HepG2 (cell line): ENCODE data around the gene TNFAIP3. TPM values are rescaled to one million over a fixed set of nuclear protein-coding genes. Genes with fewer than 3 reads are reported as not detected.

Source experiments
- ATAC-seq: fragments of 200-7000 bp; cut with Tn5 transposase; 3 replicates; pipeline ENCODE4 v1.9.1; 2020; ENCODE audit warnings: mild to moderate bottlenecking, moderate library complexity
- BruUV-seq: library from RNA; stranded (reverse); fragments of 400-500 nt; replicated peaks from 2 replicates; lab custom pipeline; 2021; lab: Mats Ljungman, UMichigan
- CTCF ChIA-PET: fragments of 300-600 bp; formaldehyde crosslinking; extraction: SDS; loops from one replicate; lab custom pipeline; 2021; ENCODE audit warnings: low total read pairs, inconsistent platforms, low intra/inter-chr PET ratio; lab: Yijun Ruan, JAX
- POLR2A ChIA-PET: fragments of 350-600 bp; sonication (Branson Sonifier 250); formaldehyde crosslinking; loops from one replicate; lab custom pipeline; 2020; ENCODE audit warnings: antibody characterized with exemption, inconsistent platforms; lab: Yijun Ruan, JAX
- DNase-seq: peaks from one replicate; pipeline ENCODE4 v3.0.0-alpha.2; 2015; ENCODE audit warnings: low spot score
- FAIRE-seq: peaks from 3 replicates; lab custom pipeline; 2011; peaks lifted over from hg19 to GRCh38; lab: Jason Lieb, UNC
- H2AFZ ChIP-seq: one replicate; pipeline ENCODE4 v1.6.1; 2011; ENCODE audit warnings: low read length, inconsistent platforms
- H3K27ac ChIP-seq: fragments of 300-600 bp; 3 replicates; pipeline ENCODE4 v1.8.0; 2011; ENCODE audit warnings: mixed run types, mild to moderate bottlenecking, mixed read lengths, low read length, inconsistent platforms; ENCODE audit not compliant: insufficient read depth; ENCODE audit errors: extremely low read length
- H3K27me3 ChIP-seq, 2 experiments: fragments of 200-600 bp in 1 of 2; 2 replicates in 1 of 2; 3 replicates in 1 of 2; pipeline versions ENCODE4 v1.6.0 to v1.8.0; 2011; ENCODE audit warnings: low read length in 2 of 2, mild to moderate bottlenecking in 2 of 2, moderate library complexity in 2 of 2, inconsistent platforms in 1 of 2; ENCODE audit not compliant: insufficient read depth in 2 of 2, control insufficient read depth in 1 of 2
- H3K36me3 ChIP-seq, 2 experiments: fragments of 200-600 bp in 1 of 2; replicated peaks in 1 of 2; 2 replicates in 1 of 2; 3 replicates in 1 of 2; pipeline versions ENCODE4 v1.5.1 to v1.8.0; 2011; ENCODE audit warnings: low read length in 2 of 2, inconsistent platforms in 1 of 2; ENCODE audit not compliant: insufficient read depth in 2 of 2, control insufficient read depth in 1 of 2
- H3K4me1 ChIP-seq: 2 replicates; pipeline ENCODE4 v1.5.1; 2012; ENCODE audit warnings: low read length, inconsistent platforms; ENCODE audit not compliant: insufficient read depth
- H3K4me2 ChIP-seq: 2 replicates; pipeline ENCODE4 v1.6.0; 2011; ENCODE audit warnings: low read depth, low read length, inconsistent platforms
- H3K4me3 ChIP-seq, 3 experiments: fragments of 200-600 bp in 1 of 3; sonication (generic), shearing (Covaris generic) in 1 of 3; replicated peaks in 1 of 3; 2 replicates each; pipeline ENCODE4 v1.5.1; 2011 to 2016; ENCODE audit warnings: low read length in 3 of 3, inconsistent platforms in 2 of 3, low read depth in 2 of 3, mild to moderate bottlenecking in 2 of 3, control low read depth in 1 of 3, mixed read lengths in 1 of 3; ENCODE audit not compliant: insufficient read depth in 1 of 3
- H3K79me2 ChIP-seq: one replicate; pipeline ENCODE4 v1.6.1; 2011; ENCODE audit warnings: low read length, inconsistent platforms; ENCODE audit not compliant: insufficient read depth
- H3K9ac ChIP-seq: 2 replicates; pipeline ENCODE4 v1.6.0; 2011; ENCODE audit warnings: mild to moderate bottlenecking, low read depth, low read length, inconsistent platforms; ENCODE audit not compliant: insufficient read depth
- H3K9me3 ChIP-seq: 2 replicates; pipeline ENCODE4 v1.5.1; 2012; ENCODE audit warnings: mild to moderate bottlenecking, low read length
- H4K20me1 ChIP-seq: 2 replicates; pipeline ENCODE4 v1.6.0; 2011; ENCODE audit warnings: inconsistent platforms, mild to moderate bottlenecking, low read length, moderate library complexity; ENCODE audit not compliant: insufficient read depth
- EZH2 ChIP-seq: conservative IDR thresholded peaks from 2 replicates; pipeline ENCODE4 v1.6.1; 2012; ENCODE audit warnings: mild to moderate bottlenecking, low read depth, low read length, moderate library complexity
- GATAD2A ChIP-seq: IDR thresholded peaks from 2 replicates; pipeline ENCODE4 v1.6.1; 2016
- HOMEZ ChIP-seq: IDR thresholded peaks from 2 replicates; pipeline ENCODE4 v1.6.1; 2016; ENCODE audit warnings: low read depth
- MAFK ChIP-seq, 2 experiments: IDR thresholded peaks in 1 of 2; conservative IDR thresholded peaks in 1 of 2; 2 replicates each; pipeline ENCODE4 v1.6.1; 2011; ENCODE audit warnings: improper control_type of control experiment in 2 of 2, low read length in 2 of 2
- MLLT10 ChIP-seq: sonication (generic); formaldehyde crosslinking; IDR thresholded peaks from 2 replicates; pipeline ENCODE4 v1.4.0; 2020; ENCODE audit warnings: missing genetic modification reagents
- NFE2L2 ChIP-seq: fragments of 150-350 bp; IDR thresholded peaks from 2 replicates; pipeline ENCODE4 v1.6.1; 2014; ENCODE audit warnings: low read length
- NFIC ChIP-seq: IDR thresholded peaks from 2 replicates; pipeline ENCODE4 v1.6.1; 2012; ENCODE audit warnings: mild to moderate bottlenecking, low read length, inconsistent platforms
- NR3C1 ChIP-seq: sonication (generic); formaldehyde crosslinking; IDR thresholded peaks from 2 replicates; pipeline ENCODE4 v1.4.0; 2020; ENCODE audit warnings: missing genetic modification reagents
- RELA ChIP-seq: sonication (generic); formaldehyde crosslinking; IDR thresholded peaks from 2 replicates; pipeline ENCODE4 v1.4.0; 2020; ENCODE audit warnings: missing genetic modification reagents
- SNAI1 ChIP-seq: sonication (generic); formaldehyde crosslinking; IDR thresholded peaks from 2 replicates; pipeline ENCODE4 v1.5.0; 2020; ENCODE audit warnings: mild to moderate bottlenecking, missing genetic modification reagents, borderline replicate concordance
- TIGD3 ChIP-seq: sonication (generic); formaldehyde crosslinking; IDR thresholded peaks from 2 replicates; pipeline ENCODE4 v1.5.1; 2020; ENCODE audit warnings: mild to moderate bottlenecking, missing genetic modification reagents, borderline replicate concordance
- ZBTB1 ChIP-seq: sonication (generic); formaldehyde crosslinking; IDR thresholded peaks from 2 replicates; pipeline ENCODE4 v1.4.0; 2020; ENCODE audit warnings: missing genetic modification reagents, borderline replicate concordance
- ZBTB21 ChIP-seq: sonication (generic); formaldehyde crosslinking; IDR thresholded peaks from 2 replicates; pipeline ENCODE4 v1.4.0; 2020; ENCODE audit warnings: missing genetic modification reagents
- ZFP36 ChIP-seq: fragments of 150-350 bp; IDR thresholded peaks from 2 replicates; pipeline ENCODE4 v1.6.1; 2018; ENCODE audit warnings: borderline replicate concordance, low read length, low read depth; ENCODE audit not compliant: partially characterized antibody
- ZNF143 ChIP-seq: sonication (generic); formaldehyde crosslinking; IDR thresholded peaks from 2 replicates; pipeline ENCODE4 v1.4.0; 2020; ENCODE audit warnings: missing genetic modification reagents
- ZNF235 ChIP-seq: sonication (generic); formaldehyde crosslinking; IDR thresholded peaks from 2 replicates; pipeline ENCODE4 v1.8.1; 2023; ENCODE audit warnings: mild to moderate bottlenecking, missing genetic modification reagents, borderline replicate concordance
- ZNF543 ChIP-seq: sonication (generic); formaldehyde crosslinking; IDR thresholded peaks from 2 replicates; pipeline ENCODE4 v1.4.0; 2020; ENCODE audit warnings: mild to moderate bottlenecking, missing genetic modification reagents
- ZNF746 ChIP-seq: sonication (generic); formaldehyde crosslinking; IDR thresholded peaks from 2 replicates; pipeline ENCODE4 v1.8.0; 2022; ENCODE audit warnings: mild to moderate bottlenecking, missing genetic modification reagents
- ZNF747 ChIP-seq: sonication (generic); formaldehyde crosslinking; IDR thresholded peaks from 2 replicates; pipeline ENCODE4 v1.8.1; 2023; ENCODE audit warnings: missing genetic modification reagents, mild to moderate bottlenecking, borderline replicate concordance
- ZNF792 ChIP-seq: IDR thresholded peaks from 2 replicates; pipeline ENCODE4 v1.6.1; 2016
- WGBS: methylation state at CpG from one replicate; pipeline ENCODE4 v1.1.6; 2017; ENCODE audit warnings: low lambda C conversion rate; 5-methylcytosine and 5-hydroxymethylcytosine counted together
- in situ Hi-C: cut with HindIII; loops from 2 replicates; pipeline ENCODE4 v1.10.0; 2017; ENCODE audit warnings: low pct_unique_long_range_greater_than_20kb; ENCODE audit not compliant: extremely low pct_ligation_motif_present
- intact Hi-C: fragments of 100-400 bp; cut with micrococcal nuclease; formaldehyde crosslinking; loops from one replicate; pipeline ENCODE4 v1.10.0; 2022; ENCODE audit not compliant: unreplicated experiment
- polyA plus RNA-seq, 8 experiments: library from polyadenylated mRNA; depleted of rRNA in 3 of 8; stranded (reverse) in 7 of 8; unstranded in 1 of 8; fragments of >200 nt; fragmentation: Illumina TruSeq in 4 of 8; extraction: Trizol in 4 of 8; gene quantifications; 2 replicates each; pipeline versions ENCODE4 v1.2.1 to v1.2.3, GENCODE V29; 2011 to 2016; ENCODE audit warnings: low read depth in 4 of 8, missing spikeins in 1 of 8, mixed read lengths in 1 of 8; ENCODE audit not compliant: insufficient read depth in 1 of 8
- total RNA-seq, 5 experiments: library from RNA; depleted of rRNA; stranded (reverse); fragments of >200 nt; fragmentation: Illumina TruSeq; extraction: Trizol; gene quantifications; 2 replicates each; pipeline ENCODE4 v1.2.3, GENCODE V29; 2016; ENCODE audit warnings: low read depth in 1 of 5

The TNFAIP3 gene
- total and polyA plus RNA-seq, 2 of the 13 experiments (the other 11 are each of a cell fraction or from before 2014, with no cell fraction given): 28.2 to 47.1 TPM

- DNase-seq: no peak
- peaks cover 2 to 12% of the 10 kb centered on the region in 2 experiments; a peak in 2 of 5 replicates for H3K27me3 ChIP-seq
- no peaks in the 10 kb centered on the region for H3K9me3 ChIP-seq
- 0% methylated on average over 1 of the region's 1 CpG for WGBS
- H4K20me1 ChIP-seq: no peaks in the 10 kb centered on the region
- CTCF ChIA-PET: no interaction called here
- peaks cover 18% of the 10 kb centered on the region for H3K4me1 ChIP-seq
- H3K36me3 ChIP-seq: no peaks in the 10 kb centered on the region
- no peak for TF ChIP-seq MLLT10 (CRISPR knock-in tag)
- no peak for TF ChIP-seq HOMEZ
- TF ChIP-seq ZNF543 (CRISPR knock-in tag): no peak
- TF ChIP-seq SNAI1 (CRISPR knock-in tag): no peak
- TF ChIP-seq MAFK (conservative IDR thresholded peaks at IDR 0.05 in 1 of 2, IDR thresholded peaks at IDR 0.05 in 1 of 2; ENCODE audit: low read length in 2 of 2): peak in 1 of 2 experiments; percentile 55; a peak in 1 of 4 replicates
- TF ChIP-seq ZBTB21: no peak
- peak; percentile 76 for TF ChIP-seq NFE2L2
- FAIRE-seq: no peak
- in situ Hi-C loops: no loop called here
- BruUV-seq: no TSS peak
- intact Hi-C loops: no loop called here
- no peak overlapping the region for H3K4me3 ChIP-seq
- ATAC-seq: no peak
- POLR2A ChIA-PET: no interaction called here
- H3K27ac ChIP-seq: no peak overlapping the region
- no peak overlapping the region for H3K4me2 ChIP-seq
- H3K9ac ChIP-seq: no peak overlapping the region
- H3K79me2 ChIP-seq: no peaks in the 10 kb centered on the region
- H2AFZ ChIP-seq: no peak overlapping the region
These were observed 39.0 kb downstream of the TNFAIP3 start for GRCh38 chr6:137906020-137906472.

GRCh38 chr6:137907170-137907569 is 40.1 kb downstream of the TNFAIP3 start:
- H3K4me1 ChIP-seq: peaks cover 10% of the 10 kb centered on the region
- ATAC-seq (no peak), FAIRE-seq (no peak), DNase-seq (no peak)
- no peak overlapping the region for H2AFZ ChIP-seq
- H3K4me3 ChIP-seq: no peak overlapping the region
- 13% methylated on average over 2 of the region's 2 CpGs for WGBS
- in situ Hi-C loops: no loop called here
- no peaks in the 10 kb centered on the region for H3K79me2 ChIP-seq
- H3K27me3 ChIP-seq: peaks cover 3 to 18% of the 10 kb centered on the region in 2 experiments; a peak in 3 of 5 replicates
- BruUV-seq: no TSS peak
- H4K20me1 ChIP-seq: no peaks in the 10 kb centered on the region
- intact Hi-C loops: no loop called here
- CTCF ChIA-PET: no interaction called here
- H3K9me3 ChIP-seq: no peaks in the 10 kb centered on the region
- no peak overlapping the region for H3K4me2 ChIP-seq
- POLR2A ChIA-PET: no interaction called here
- no peaks in the 10 kb centered on the region for H3K36me3 ChIP-seq
- no peak overlapping the region for H3K9ac ChIP-seq
- H3K27ac ChIP-seq: no peak overlapping the region
- TF ChIP-seq ZFP36 (no peak), NFIC (no peak), ZNF792 (CRISPR knock-in tag) (no peak), GATAD2A (CRISPR knock-in tag) (no peak), EZH2 (no peak), ZNF143 (CRISPR knock-in tag) (no peak), ZBTB1 (CRISPR knock-in tag) (no peak), RELA (CRISPR knock-in tag) (no peak), TIGD3 (CRISPR knock-in tag) (no peak), ZNF235 (CRISPR knock-in tag) (no peak), NR3C1 (no peak), ZNF747 (no peak), ZNF746 (CRISPR knock-in tag) (no peak)
